ENCODE results near the gene STXBP3. TPM values are rescaled to one million over a fixed set of nuclear protein-coding genes. Genes with fewer than 3 reads are reported as not detected.
A peak's percentile ranks its signal among the peaks of the same experiment; 100 is the strongest.

STXBP3 gene
- total and polyA plus RNA-seq, 8 donors: 19.1 to 50.7 (median 26.6) TPM

DNA sequence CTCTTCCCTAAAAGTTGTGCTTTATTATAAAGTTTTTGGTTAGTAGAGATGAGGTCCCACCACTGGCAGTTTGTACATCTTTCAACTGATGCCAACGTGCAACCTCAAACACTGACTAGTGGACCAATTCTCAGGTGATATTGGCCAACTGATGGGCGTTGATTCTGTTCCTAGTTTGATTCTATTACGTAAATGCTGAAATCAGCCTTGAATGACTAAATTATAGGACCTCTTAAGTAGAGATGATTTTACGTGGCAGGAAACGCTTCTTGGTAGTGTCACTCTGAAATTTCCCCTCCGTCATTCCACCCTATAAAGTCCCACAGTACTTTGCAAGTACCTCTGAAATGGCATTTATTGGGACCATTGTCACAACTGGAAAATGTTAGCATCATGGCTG, 42.5 kb upstream of the STXBP3 start:
- WGBS, 2 donors: 62 to 75% methylated on average over 6 of the region's 6 CpGs
- no peak overlapping the region for H3K4me3 ChIP-seq
- TF ChIP-seq CTCF (IDR thresholded peaks at IDR 0.05): no peak
- H3K36me3 ChIP-seq: peaks cover 0 to 18% (median 4%) of the 10 kb centered on the region in 3 donors
- H3K4me1 ChIP-seq: no peaks in the 10 kb centered on the region
- DNase-seq (no peak), FAIRE-seq (no peak), ATAC-seq (no peak)
- H3K27me3 ChIP-seq: no peaks in the 10 kb centered on the region
- no peak overlapping the region for H3K27ac ChIP-seq
- intact Hi-C loops (cut with DNase I): no loop called here
- H3K9me3 ChIP-seq: no peaks in the 10 kb centered on the region

GRCh38 chr1:108704496-108704895, 42.0 kb upstream of the STXBP3 start:
- FAIRE-seq: no peak

DNA sequence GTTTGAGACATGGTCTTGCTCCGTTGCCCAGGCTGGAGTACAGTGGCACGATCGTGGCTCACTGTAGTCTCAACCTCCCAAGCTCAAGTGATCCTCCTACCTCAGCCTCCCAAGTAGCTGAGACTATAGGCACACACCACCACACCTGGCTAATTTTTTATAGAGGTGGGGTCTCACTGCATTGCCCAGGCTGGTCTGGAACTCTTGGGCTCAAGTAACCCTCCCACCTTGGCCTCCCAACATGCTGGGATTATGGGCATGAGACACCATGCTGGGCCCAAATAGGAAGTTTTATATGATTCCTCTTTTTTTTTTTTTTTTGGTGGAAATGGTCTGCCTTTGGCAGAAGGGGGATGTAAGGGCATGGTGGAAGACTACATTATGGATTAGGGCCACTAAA, 39.8 kb upstream of the STXBP3 start:
- ATAC-seq (no peak), DNase-seq (no peak), FAIRE-seq (no peak)
- Histone ChIP-seq H3K27ac (no peak overlapping the region), H3K4me3 (no peak overlapping the region), H3K9me3 (no peaks in the 10 kb centered on the region), H3K36me3 (no peaks in the 10 kb centered on the region), H3K4me1 (no peaks in the 10 kb centered on the region), H3K27me3 (no peaks in the 10 kb centered on the region)
- no peak for TF ChIP-seq CTCF (IDR thresholded peaks at IDR 0.05)
- WGBS, 2 donors: 94 to 96% methylated on average over 3 of the region's 3 CpGs
- intact Hi-C loops (cut with DNase I): no loop called here

More at GRCh38 chr1:108704496-108704895, 42.0 kb upstream of the STXBP3 start:
- no peaks in the 10 kb centered on the region for H3K9me3 ChIP-seq
- intact Hi-C loops (cut with DNase I): no loop called here
- WGBS, 2 donors: 56 to 68% methylated on average over 2 of the region's 2 CpGs
- H3K27me3 ChIP-seq: no peaks in the 10 kb centered on the region
- H3K4me1 ChIP-seq: no peaks in the 10 kb centered on the region
- H3K4me3 ChIP-seq: no peak overlapping the region
- no peak overlapping the region for H3K27ac ChIP-seq
- H3K36me3 ChIP-seq: peaks cover 0 to 12% (median 0%) of the 10 kb centered on the region in 3 donors
- no peak for ATAC-seq
- DNase-seq: no peak
- TF ChIP-seq CTCF (IDR thresholded peaks at IDR 0.05): no peak

GRCh38 chr1:108708691-108709660, 37.5 kb upstream of the STXBP3 start:
- ATAC-seq (peak in 1 of 4 donors; percentile 32), DNase-seq (no peak), FAIRE-seq (no peak)
- WGBS, 2 donors: 62 to 63% methylated on average over 7 of the region's 7 CpGs
- Histone ChIP-seq H3K4me1 (no peaks in the 10 kb centered on the region), H3K36me3 (no peaks in the 10 kb centered on the region), H3K9me3 (no peaks in the 10 kb centered on the region), H3K4me3 (no peak overlapping the region), H3K27ac (no peak overlapping the region), H3K27me3 (no peaks in the 10 kb centered on the region)
- intact Hi-C loops (cut with DNase I): no loop called here
- TF ChIP-seq CTCF (IDR thresholded peaks at IDR 0.05): no peak

- Histone ChIP-seq H3K27ac (no peak within 1 kb of the TSS), H3K4me3 (no peak within 1 kb of the TSS), H3K36me3 (no peaks in the 10 kb centered on the region), H3K27me3 (no peaks in the 10 kb centered on the region), H3K4me1 (peaks cover 0 to 3% (median 0%) of the 10 kb centered on the region in 3 donors), H3K9me3 (no peaks in the 10 kb centered on the region)
- 43 to 51% methylated on average over 9 of the region's 9 CpGs for WGBS, 2 donors
- FAIRE-seq (no peak), ATAC-seq (no peak), DNase-seq (no peak)
- intact Hi-C loops (cut with DNase I): no loop called here
- TF ChIP-seq CTCF (IDR thresholded peaks at IDR 0.05): no peak
Observed at GRCh38 chr1:108712606-108713150, 33.8 kb upstream of the STXBP3 start, which contains the start of gene FNDC7. TSS of gene FNDC7 (plus strand) at chr1:108712908. CDS start at chr1:108712934, 26 bp downstream.
